Measurements from ENCODE around the gene BABAM2.

- TF ChIP-seq TARDBP (IDR thresholded peaks at IDR 0.05) (no peak), BHLHE40 (IDR thresholded peaks at IDR 0.05; ENCODE audit: borderline replicate concordance) (no peak), HDGF (IDR thresholded peaks at IDR 0.05; ENCODE audit: borderline replicate concordance) (no peak), SP1 (IDR thresholded peaks at IDR 0.05) (no peak), SUZ12 (IDR thresholded peaks at IDR 0.05) (no peak), FOXM1 (IDR thresholded peaks at IDR 0.05; ENCODE audit: borderline replicate concordance) (no peak), NFRKB (IDR thresholded peaks at IDR 0.05) (no peak), LEF1 (IDR thresholded peaks at IDR 0.05; ENCODE audit: borderline replicate concordance) (no peak), ARNT (IDR thresholded peaks at IDR 0.05) (no peak)
These were observed 491.0 kb downstream of the BABAM2 start for GRCh38 chr2:28381225-28382180.

Data from HEK293T (cell line).